ENCODE measurements around the gene KCNIP2.

KCNIP2 gene

GRCh38 chr10:101839002-101839401 lies 4.6 kb downstream of the KCNIP2 start:
- no peaks in the 10 kb centered on the region for H3K27me3 ChIP-seq (replicated peaks; ENCODE audit: insufficient read depth, low read length)
- no peaks in the 10 kb centered on the region for H3F3A ChIP-seq (ENCODE audit: insufficient read depth, low read length)
- H3K9me3 ChIP-seq (replicated peaks; ENCODE audit: insufficient read depth, low read length): no peaks in the 10 kb centered on the region
- H3K4me1 ChIP-seq (ENCODE audit: low read length): no peaks in the 10 kb centered on the region
- no peak overlapping the region for H3K4me3 ChIP-seq (ENCODE audit: low read length)
- DNase-seq: no peak
- TF ChIP-seq EZH2 (optimal IDR thresholded peaks at IDR 0.05; ENCODE audit: low read depth, low read length) (no peak), EZH2phosphoT487 (IDR thresholded peaks at IDR 0.05; ENCODE audit: low read length) (no peak), CTCF (IDR thresholded peaks at IDR 0.05; ENCODE audit: low read length) (no peak)
- H2AFZ ChIP-seq (ENCODE audit: low read length): no peak overlapping the region
- no peaks in the 10 kb centered on the region for H4K20me1 ChIP-seq (ENCODE audit: insufficient read depth, low read length)
- H3K79me2 ChIP-seq (ENCODE audit: low read length): no peaks in the 10 kb centered on the region
- H3K9ac ChIP-seq (ENCODE audit: low read length): no peak overlapping the region
- H3K27ac ChIP-seq (ENCODE audit: low read length): no peak overlapping the region
- no peak overlapping the region for H3K4me2 ChIP-seq (ENCODE audit: low read depth, low read length)
- H3K36me3 ChIP-seq (replicated peaks; ENCODE audit: insufficient read depth, low read length): no peaks in the 10 kb centered on the region
- no peaks in the 10 kb centered on the region for H3K9me2 ChIP-seq (replicated peaks; ENCODE audit: insufficient read depth, low read length)

- no peak for TF ChIP-seq EZH2 (optimal IDR thresholded peaks at IDR 0.05; ENCODE audit: low read depth, low read length)
- TF ChIP-seq CTCF (IDR thresholded peaks at IDR 0.05; ENCODE audit: low read length): no peak
- TF ChIP-seq EZH2phosphoT487 (IDR thresholded peaks at IDR 0.05; ENCODE audit: low read length): no peak
- Histone ChIP-seq H3K79me2 (ENCODE audit: low read length) (no peaks in the 10 kb centered on the region), H3K9ac (ENCODE audit: low read length) (no peak overlapping the region), H4K20me1 (ENCODE audit: insufficient read depth, low read length) (no peaks in the 10 kb centered on the region), H3K4me1 (ENCODE audit: low read length) (no peaks in the 10 kb centered on the region), H3K9me2 (replicated peaks; ENCODE audit: insufficient read depth, low read length) (no peaks in the 10 kb centered on the region), H3K4me2 (ENCODE audit: low read depth, low read length) (no peak overlapping the region), H2AFZ (ENCODE audit: low read length) (no peak overlapping the region), H3K27ac (ENCODE audit: low read length) (no peak overlapping the region), H3K9me3 (replicated peaks; ENCODE audit: insufficient read depth, low read length) (no peaks in the 10 kb centered on the region), H3K36me3 (replicated peaks; ENCODE audit: insufficient read depth, low read length) (no peaks in the 10 kb centered on the region), H3K27me3 (replicated peaks; ENCODE audit: insufficient read depth, low read length) (no peaks in the 10 kb centered on the region), H3F3A (ENCODE audit: insufficient read depth, low read length) (no peaks in the 10 kb centered on the region), H3K4me3 (ENCODE audit: low read length) (no peak overlapping the region)
- DNase-seq: no peak
Observed at GRCh38 chr10:101838416-101838970, 5.1 kb downstream of the KCNIP2 start.

GRCh38 chr10:101837748-101838147 lies 5.9 kb downstream of the KCNIP2 start:
- H4K20me1 ChIP-seq (ENCODE audit: insufficient read depth, low read length): no peaks in the 10 kb centered on the region
- H3K9ac ChIP-seq (ENCODE audit: low read length): no peak overlapping the region
- no peak overlapping the region for H2AFZ ChIP-seq (ENCODE audit: low read length)
- no peaks in the 10 kb centered on the region for H3K36me3 ChIP-seq (replicated peaks; ENCODE audit: insufficient read depth, low read length)
- no peak for DNase-seq
- TF ChIP-seq CTCF (IDR thresholded peaks at IDR 0.05; ENCODE audit: low read length) (no peak), EZH2phosphoT487 (IDR thresholded peaks at IDR 0.05; ENCODE audit: low read length) (no peak), EZH2 (optimal IDR thresholded peaks at IDR 0.05; ENCODE audit: low read depth, low read length) (no peak)
- no peak overlapping the region for H3K4me2 ChIP-seq (ENCODE audit: low read depth, low read length)
- no peaks in the 10 kb centered on the region for H3K9me2 ChIP-seq (replicated peaks; ENCODE audit: insufficient read depth, low read length)
- no peaks in the 10 kb centered on the region for H3F3A ChIP-seq (ENCODE audit: insufficient read depth, low read length)
- no peaks in the 10 kb centered on the region for H3K79me2 ChIP-seq (ENCODE audit: low read length)
- H3K27me3 ChIP-seq (replicated peaks; ENCODE audit: insufficient read depth, low read length): no peaks in the 10 kb centered on the region
- no peak overlapping the region for H3K27ac ChIP-seq (ENCODE audit: low read length)
- H3K4me3 ChIP-seq (ENCODE audit: low read length): no peak overlapping the region
- H3K9me3 ChIP-seq (replicated peaks; ENCODE audit: insufficient read depth, low read length): no peaks in the 10 kb centered on the region
- no peaks in the 10 kb centered on the region for H3K4me1 ChIP-seq (ENCODE audit: low read length)

Data from MM.1S (cell line).